GM11168 (cell line): ENCODE data around the gene MALL.

Experiments used
- in situ Hi-C: fragments of 300-500 bp; cut with MboI; formaldehyde crosslinking; loops from one replicate; pipeline ENCODE4 v1.12.0; 2022; ENCODE audit warnings: low sequenced_read_pairs; ENCODE audit not compliant: unreplicated experiment

MALL gene

DNA sequence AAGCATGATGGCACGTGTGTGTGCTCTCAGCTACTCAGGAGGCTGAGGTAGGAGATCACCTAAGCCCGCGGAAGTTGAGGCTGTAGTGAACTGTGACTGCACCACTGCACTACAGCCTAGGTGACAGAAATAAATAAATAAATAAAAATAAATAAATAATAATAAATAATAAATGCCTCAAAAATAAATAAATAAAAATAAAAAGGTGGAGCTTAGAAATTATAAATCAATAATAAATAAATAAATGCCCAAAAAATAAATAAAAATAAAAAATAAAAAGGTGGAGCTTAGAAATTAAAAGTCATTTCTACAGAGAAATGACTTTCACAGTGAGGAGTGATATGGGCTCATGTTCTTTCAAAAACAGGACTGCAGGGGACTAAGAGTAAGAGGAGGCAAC, 6.0 kb upstream of the MALL start:
- in situ Hi-C loops = loop anchor here (25.0 kb wide), 1 partner anchor 166 kb away; no protein-coding TSS in a partner anchor

- in situ Hi-C loops = loop anchor here (25.0 kb wide), 1 partner anchor 166 kb away; no protein-coding TSS in a partner anchor
Observed at GRCh38 chr2:110121052-110121334, 5.4 kb upstream of the MALL start.

- in situ Hi-C loops = loop anchor here (25.0 kb wide), 1 partner anchor 167 kb away; no protein-coding TSS in a partner anchor
Observed at GRCh38 chr2:110120171-110121051, 4.8 kb upstream of the MALL start.

DNA sequence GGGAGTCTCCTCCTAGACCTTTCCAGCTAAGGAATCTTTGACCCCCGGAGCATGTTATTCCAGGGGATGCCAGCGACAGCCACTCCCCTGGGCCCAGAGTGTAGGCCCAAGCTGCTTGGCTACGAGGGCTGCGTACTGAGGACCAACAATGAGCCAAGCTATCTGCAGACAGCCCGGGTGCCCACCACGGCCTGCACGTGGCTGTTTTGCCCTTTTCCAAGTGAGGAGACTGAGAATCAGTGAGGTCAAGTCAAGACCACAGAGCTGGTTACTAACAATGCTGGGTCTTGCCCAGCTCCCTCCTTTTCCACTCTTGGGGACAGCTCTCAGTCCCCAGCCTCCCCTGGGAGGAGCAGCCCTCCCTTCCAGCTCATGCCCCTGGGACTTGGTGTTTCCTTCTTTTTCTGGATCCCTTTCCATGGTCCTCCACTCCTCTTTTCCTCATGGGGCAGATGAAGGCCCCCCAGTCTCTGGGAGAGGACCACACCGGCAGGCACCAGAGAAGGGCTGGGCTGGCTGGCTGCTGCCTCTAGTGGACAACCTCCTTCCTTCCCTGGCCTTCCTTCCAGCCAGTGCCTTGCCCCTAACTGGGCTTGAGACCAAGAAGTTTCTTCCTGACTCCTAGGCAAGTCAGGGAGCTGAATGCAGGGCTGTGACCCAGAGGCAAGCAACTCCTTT, 550 bp upstream of the MALL start:
- in situ Hi-C loops = loop anchor here (25.0 kb wide), 1 partner anchor 171 kb away; no protein-coding TSS in a partner anchor

DNA sequence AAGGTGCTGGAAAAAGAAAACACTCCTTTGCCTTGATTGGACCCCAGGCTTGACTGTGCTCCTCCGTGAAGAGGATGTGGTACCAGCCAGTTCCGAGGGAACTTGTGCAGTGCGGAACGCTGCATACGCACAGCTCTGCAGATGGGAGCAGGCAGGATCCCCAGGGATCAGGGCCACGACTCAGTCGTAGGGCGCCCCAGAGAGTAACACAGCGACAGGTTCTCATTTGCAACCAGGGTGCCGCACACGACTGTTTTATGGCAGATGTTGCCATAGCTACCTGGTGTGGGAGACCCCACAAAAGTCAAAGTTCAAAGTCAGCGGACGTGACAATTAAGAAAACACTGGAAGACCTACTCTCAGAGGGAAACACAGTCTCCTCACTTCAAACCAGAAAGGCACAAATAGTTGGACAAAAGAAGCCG, 779 bp downstream of the MALL start:
- in situ Hi-C loops = loop anchor here (25.0 kb wide), 1 partner anchor 172 kb away; no protein-coding TSS in a partner anchor

DNA sequence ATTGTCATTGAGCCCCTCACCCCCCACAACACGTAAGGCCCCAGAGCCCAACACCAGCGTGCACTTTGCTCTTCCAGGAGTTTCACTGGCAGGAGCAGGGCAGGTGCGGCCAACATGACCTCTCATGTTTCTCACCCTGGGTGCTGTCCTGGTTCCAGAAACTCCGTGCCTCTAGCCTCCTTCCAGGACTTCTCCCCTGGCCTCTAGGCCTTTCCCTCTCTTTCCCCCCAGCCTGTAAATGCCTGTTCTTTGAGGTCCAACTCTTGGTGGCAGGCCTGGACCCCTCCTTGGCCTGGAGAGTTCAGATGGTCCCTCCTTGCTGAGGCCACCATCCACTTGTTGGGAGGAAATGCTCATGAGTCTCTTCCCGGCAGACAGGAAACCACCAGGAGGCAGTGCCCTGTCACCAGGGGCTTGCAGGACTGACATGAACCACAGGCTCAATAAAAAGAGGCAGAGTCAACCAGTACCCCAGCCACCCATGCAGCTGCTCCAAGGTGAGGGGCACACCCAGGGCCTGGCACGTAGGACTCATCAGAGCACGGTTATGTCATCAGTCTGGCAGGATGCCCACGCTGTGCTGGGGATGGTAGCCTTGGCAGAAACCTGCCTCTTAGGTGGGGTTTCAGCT, 1.5 kb downstream of the MALL start:
- in situ Hi-C loops = loop anchor here (25.0 kb wide), 1 partner anchor 173 kb away; no protein-coding TSS in a partner anchor

GRCh38 chr2:110108291-110108690, 7.3 kb downstream of the MALL start:
- in situ Hi-C loops = loop anchor here (25.0 kb wide), 1 partner anchor 179 kb away; no protein-coding TSS in a partner anchor

- in situ Hi-C loops = loop anchor here (25.0 kb wide), 1 partner anchor 180 kb away; no protein-coding TSS in a partner anchor
Observed at GRCh38 chr2:110107092-110108079, 8.2 kb downstream of the MALL start.

GRCh38 chr2:110106642-110107041, 9.0 kb downstream of the MALL start:
- in situ Hi-C loops = loop anchor here (25.0 kb wide), 1 partner anchor 181 kb away; no protein-coding TSS in a partner anchor

DNA sequence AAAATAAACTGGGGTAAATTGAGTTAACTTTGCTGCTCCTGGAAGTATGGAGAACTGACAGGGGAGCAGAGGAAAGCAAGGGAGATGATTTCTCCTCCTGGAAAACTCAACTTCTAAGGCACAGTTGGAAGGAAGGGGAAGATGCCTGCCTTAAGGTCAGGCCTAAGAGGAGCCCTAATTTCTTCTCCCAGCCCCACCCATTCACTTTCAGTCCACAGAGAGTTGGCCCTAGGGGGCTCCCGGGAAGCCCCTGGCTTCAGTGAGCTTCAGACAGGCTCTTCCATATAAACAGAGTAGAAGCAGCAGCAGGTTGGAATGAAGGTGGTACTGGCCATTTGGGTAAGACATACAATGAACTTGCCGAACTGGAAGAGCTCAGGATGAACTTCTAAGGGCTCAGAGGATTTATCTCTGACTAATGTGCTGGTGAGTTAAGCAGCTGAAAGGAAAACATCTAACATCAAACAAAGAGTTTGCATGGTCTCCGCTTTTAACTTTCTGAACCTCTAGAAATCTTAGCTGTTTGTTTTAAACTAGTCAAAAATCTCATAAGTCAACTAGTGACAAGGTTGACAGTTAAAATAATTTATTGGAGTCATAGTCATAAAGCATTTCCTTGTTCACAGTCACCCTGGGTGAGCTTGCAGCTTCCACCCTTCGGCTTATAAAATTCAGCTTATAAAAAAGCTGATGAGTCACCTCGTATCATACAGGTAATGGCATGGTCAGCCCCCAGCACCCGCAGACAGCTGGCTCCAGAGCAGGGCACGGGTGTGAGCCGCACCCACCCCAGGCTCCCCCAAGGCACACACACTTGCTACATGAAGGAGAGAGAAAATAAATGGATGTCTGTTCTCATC, 9.8 kb downstream of the MALL start:
- in situ Hi-C loops = loop anchor here (25.0 kb wide), 1 partner anchor 181 kb away; no protein-coding TSS in a partner anchor

GRCh38 chr2:110105183-110105582, 10.4 kb downstream of the MALL start:
- in situ Hi-C loops = loop anchor here (25.0 kb wide), 1 partner anchor 182 kb away; no protein-coding TSS in a partner anchor

DNA sequence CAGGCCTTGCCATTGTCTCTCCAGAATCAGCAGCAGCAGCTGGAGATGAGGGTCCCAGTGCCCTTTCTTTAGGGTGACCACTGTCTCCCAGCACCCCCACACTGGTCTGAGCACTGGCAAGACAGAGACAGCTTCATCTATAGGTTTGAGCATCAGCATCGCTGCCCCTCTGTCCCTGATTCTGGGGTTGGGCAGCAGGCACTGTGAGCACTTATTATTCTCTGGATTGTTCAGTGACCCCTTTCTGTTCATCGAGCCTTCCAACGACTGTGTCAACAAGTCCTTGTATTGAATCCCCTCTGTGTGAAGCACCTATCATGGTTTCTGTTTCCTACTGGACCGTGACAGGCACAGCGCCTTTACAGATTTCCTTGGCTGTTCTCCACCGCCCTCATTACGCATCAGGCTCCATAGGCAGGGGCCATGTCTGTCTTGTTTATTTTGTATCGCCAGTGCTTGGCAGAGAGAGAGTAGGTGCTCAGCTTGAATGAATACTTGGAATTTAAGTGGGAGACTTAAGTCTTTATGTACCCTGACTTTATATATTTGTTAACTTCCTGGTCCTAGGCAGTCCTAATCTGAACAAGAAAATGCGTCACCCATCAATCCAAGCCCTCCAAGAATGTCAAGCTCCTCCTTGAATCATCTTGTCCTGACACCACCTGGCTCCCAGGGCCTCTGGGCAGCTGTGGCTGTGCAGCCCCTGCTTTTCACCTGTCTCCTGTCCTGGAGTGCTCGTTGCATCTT, 11.4 kb downstream of the MALL start:
- in situ Hi-C loops = loop anchor here (25.0 kb wide), 1 partner anchor 183 kb away; no protein-coding TSS in a partner anchor

GRCh38 chr2:110103061-110103961, 12.3 kb downstream of the MALL start:
- in situ Hi-C loops = loop anchor here (25.0 kb wide), 1 partner anchor 184 kb away; no protein-coding TSS in a partner anchor

DNA sequence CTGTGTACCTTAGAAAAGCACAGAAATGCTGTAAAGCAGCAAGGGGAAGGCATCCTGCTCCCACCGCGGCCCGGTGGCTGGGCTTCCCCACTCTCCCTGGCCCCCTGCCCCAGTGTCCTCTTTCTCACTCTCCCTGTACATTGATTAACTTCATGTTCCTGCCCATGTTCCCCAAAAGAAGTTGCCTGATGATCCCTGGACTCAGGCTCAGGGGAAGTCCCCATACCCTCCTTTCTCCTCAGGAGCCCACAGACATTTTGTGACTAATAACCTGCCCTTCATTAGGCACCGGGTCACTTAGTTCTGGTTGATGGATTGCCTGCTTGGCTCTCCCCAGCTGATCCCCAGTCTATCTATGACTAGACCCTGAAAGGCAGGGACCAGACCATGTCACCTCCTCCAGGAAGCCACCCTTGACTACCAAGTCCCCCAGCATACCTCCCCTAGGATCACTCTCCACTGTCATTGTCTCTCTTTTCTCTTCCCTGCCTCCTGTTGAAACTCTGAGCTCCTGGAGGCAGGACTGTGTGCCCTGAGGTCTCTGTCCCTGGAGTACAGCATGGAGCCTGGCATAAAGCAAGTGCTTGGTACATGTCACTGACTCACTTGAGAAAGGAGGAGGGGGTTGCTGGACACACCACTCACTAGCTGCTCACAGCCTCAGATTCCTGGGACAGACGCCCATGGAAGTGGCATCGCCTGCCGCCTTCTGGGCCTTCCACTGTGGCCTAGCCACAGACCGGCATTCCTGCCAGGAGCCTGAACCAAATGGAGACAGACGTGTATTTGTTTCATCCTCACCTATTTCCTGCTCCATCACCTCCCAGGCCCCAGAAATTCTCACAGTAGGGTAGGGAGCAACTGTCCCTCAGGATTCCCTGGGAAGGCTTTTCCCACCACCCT, 13.5 kb downstream of the MALL start:
- in situ Hi-C loops = loop anchor here (25.0 kb wide), 1 partner anchor 185 kb away; no protein-coding TSS in a partner anchor

DNA sequence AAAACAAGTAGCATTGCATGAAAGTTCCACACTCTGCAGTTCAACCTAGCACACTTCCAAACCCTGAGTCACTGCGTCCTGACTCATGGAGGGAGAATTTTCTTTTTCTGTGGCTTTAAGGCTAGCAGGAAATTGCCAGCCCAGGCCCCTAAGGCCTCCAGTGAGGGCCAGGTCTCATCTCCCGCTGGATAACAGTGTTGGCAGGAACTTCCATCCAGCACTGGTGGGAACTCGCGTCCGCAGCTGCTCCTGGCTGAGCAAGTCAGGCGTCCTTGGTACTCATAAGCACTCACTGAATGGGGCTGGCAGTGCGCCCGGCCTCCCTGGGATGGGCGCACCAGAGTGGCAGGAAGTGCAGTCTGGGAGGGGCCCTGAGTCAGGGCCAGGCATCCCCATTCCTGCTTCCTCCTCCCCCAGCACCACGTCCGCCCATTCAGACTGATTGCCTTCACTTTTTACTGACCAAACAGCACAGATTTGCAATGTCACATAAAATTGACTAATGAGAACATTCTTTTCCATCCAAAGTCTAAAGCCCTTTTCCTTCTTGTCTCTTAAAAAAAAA, 14.3 kb downstream of the MALL start:
- in situ Hi-C loops = loop anchor here (25.0 kb wide), 1 partner anchor 186 kb away; no protein-coding TSS in a partner anchor
